Fibroblast of pulmonary artery (primary cell): ENCODE data around the gene MAN2B1.

Source experiments
- DNase-seq: peaks from one replicate; pipeline ENCODE4 v3.0.0-alpha.2; 2010; ENCODE audit warnings: low read depth
- H3K4me3 ChIP-seq: replicated peaks from 2 replicates; pipeline ENCODE4 v1.5.1; 2011; ENCODE audit warnings: low read depth, mild to moderate bottlenecking, control low read depth, low read length, moderate library complexity
- CTCF ChIP-seq: IDR thresholded peaks from 2 replicates; pipeline ENCODE4 v1.5.1; 2011; ENCODE audit warnings: mild to moderate bottlenecking, control low read depth, low read length, inconsistent platforms; ENCODE audit errors: missing control alignments

MAN2B1 gene

GRCh38 chr19:12675940-12676339 is 9.4 kb upstream of the MAN2B1 start:
- no peak overlapping the region for H3K4me3 ChIP-seq
- no peak for DNase-seq
- TF ChIP-seq CTCF = no peak

GRCh38 chr19:12675399-12675798 is 8.9 kb upstream of the MAN2B1 start:
- H3K4me3 ChIP-seq = no peak overlapping the region
- no peak for TF ChIP-seq CTCF
- DNase-seq = no peak

- TF ChIP-seq CTCF = no peak
- H3K4me3 ChIP-seq = no peak overlapping the region
Observed at GRCh38 chr19:12672744-12673143, 6.2 kb upstream of the MAN2B1 start.

GRCh38 chr19:12670159-12670928 is 3.8 kb upstream of the MAN2B1 start:
- H3K4me3 ChIP-seq = peak overlapping the region; percentile 96

More at GRCh38 chr19:12672744-12673143, 6.2 kb upstream of the MAN2B1 start:
- DNase-seq = no peak

GRCh38 chr19:12669270-12670158 is 3.0 kb upstream of the MAN2B1 start:
- DNase-seq = peak; percentile 89
- H3K4me3 ChIP-seq = peak overlapping the region; percentile 96
- TF ChIP-seq CTCF = no peak

More at GRCh38 chr19:12670159-12670928, 3.8 kb upstream of the MAN2B1 start:
- TF ChIP-seq CTCF = no peak
- no peak for DNase-seq

GRCh38 chr19:12668932-12669269 is 2.4 kb upstream of the MAN2B1 start:
- DNase-seq = peak; percentile 51

More at GRCh38 chr19:12668932-12669269, 2.4 kb upstream of the MAN2B1 start:
- H3K4me3 ChIP-seq = peak overlapping the region; percentile 96
- no peak for TF ChIP-seq CTCF
